D721Med (cell line): Measurements from ENCODE around the gene NEO1.

Experiments
- DNase-seq: peaks from one replicate; pipeline ENCODE4 v3.0.0; 2011; ENCODE audit warnings: low spot score; ENCODE audit not compliant: insufficient read length
- FAIRE-seq: peaks from 2 replicates; lab custom pipeline; 2011; peaks lifted over from hg19 to GRCh38; lab: Jason Lieb, UNC
- TF ChIP-seq, protein P1 (sequence below): IDR thresholded peaks from 2 replicates; pipeline ENCODE4 v1.5.1; 2012; ENCODE audit warnings: mild to moderate bottlenecking, control low read depth; ENCODE audit not compliant: insufficient read depth; ENCODE audit errors: missing control alignments

NEO1 gene

DNA sequence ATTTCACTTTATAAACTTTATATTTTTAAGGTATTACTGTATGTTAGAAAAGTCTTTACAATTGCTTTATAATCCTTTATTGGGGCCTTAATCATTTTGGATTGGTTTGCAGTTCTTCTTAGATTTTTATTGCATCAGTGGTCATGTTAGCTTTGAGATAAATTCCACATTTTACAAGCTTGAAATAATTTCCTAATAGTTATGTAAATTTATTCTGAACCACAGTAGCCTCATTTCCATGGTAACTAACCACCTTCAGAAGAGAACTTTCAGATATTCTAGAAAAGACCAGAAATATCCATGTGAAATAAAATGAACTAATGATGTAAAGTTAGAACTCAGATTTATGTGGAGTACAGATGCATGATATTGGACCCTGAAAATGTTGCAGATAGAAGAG, 94.2 kb downstream of the NEO1 start:
- TF ChIP-seq, protein P1, sequence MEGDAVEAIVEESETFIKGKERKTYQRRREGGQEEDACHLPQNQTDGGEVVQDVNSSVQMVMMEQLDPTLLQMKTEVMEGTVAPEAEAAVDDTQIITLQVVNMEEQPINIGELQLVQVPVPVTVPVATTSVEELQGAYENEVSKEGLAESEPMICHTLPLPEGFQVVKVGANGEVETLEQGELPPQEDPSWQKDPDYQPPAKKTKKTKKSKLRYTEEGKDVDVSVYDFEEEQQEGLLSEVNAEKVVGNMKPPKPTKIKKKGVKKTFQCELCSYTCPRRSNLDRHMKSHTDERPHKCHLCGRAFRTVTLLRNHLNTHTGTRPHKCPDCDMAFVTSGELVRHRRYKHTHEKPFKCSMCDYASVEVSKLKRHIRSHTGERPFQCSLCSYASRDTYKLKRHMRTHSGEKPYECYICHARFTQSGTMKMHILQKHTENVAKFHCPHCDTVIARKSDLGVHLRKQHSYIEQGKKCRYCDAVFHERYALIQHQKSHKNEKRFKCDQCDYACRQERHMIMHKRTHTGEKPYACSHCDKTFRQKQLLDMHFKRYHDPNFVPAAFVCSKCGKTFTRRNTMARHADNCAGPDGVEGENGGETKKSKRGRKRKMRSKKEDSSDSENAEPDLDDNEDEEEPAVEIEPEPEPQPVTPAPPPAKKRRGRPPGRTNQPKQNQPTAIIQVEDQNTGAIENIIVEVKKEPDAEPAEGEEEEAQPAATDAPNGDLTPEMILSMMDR, result no peak
- no peak for FAIRE-seq
- no peak for DNase-seq

DNA sequence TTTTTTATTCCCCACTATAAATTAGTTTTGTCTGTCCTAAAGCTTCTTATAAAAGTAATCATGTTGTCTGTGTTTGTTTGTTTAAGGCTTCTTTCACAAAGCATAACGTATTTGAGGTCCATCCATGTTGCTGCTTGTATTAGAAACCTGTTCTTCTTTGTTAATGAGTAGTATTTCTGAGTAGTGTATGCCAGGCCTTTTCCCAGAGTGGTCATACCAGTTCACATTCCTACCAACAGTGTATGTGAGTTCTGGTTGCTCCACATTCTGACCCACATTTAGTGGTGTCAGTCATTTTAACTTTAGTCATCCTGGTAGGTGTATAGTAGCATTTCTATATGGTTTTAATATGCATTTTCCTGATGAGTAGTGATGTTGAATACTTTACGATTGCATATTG, 98.6 kb downstream of the NEO1 start:
- DNase-seq (no peak), FAIRE-seq (no peak)
- TF ChIP-seq, protein P1, result no peak

DNA sequence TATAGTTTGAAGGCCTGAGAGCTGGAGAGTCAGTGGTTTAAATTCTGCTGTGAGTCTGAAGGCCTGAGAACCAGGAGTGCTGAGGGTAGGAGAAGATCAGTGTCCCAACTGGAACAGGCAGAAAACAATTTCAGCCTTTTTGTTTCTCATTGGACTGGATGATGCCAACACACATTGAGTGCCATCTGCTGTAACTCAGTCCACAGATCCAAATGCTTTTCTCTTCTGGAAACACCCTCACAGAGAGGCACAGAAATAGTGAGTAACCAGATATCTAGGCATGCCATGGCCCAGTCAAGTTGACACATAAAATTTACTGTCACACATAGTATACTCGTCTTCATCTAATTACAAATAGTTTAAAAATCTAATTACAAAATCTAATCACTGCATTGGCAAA, 100.8 kb downstream of the NEO1 start:
- TF ChIP-seq, protein P1, result no peak
- no peak for FAIRE-seq
- no peak for DNase-seq

DNA sequence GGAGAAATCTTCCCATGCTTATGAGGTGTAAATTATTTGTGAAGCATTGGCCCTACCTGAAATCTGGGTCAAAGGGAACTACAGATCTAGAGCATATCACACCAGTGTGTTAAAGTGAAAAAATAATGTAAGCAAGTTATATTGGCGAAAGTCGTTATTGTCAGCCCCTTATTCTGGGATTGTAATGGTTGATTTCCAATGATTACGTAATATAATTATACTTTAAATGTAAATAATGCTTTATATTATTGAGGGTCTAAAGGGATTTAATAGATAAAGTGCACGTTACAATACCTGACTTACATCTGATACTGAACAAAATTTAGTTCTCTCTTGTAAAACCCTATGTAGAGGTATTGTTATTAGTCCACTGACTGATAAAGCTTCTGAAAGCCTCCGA, 101.2 kb downstream of the NEO1 start:
- DNase-seq (no peak), FAIRE-seq (no peak)
- TF ChIP-seq, protein P1, result no peak

DNA sequence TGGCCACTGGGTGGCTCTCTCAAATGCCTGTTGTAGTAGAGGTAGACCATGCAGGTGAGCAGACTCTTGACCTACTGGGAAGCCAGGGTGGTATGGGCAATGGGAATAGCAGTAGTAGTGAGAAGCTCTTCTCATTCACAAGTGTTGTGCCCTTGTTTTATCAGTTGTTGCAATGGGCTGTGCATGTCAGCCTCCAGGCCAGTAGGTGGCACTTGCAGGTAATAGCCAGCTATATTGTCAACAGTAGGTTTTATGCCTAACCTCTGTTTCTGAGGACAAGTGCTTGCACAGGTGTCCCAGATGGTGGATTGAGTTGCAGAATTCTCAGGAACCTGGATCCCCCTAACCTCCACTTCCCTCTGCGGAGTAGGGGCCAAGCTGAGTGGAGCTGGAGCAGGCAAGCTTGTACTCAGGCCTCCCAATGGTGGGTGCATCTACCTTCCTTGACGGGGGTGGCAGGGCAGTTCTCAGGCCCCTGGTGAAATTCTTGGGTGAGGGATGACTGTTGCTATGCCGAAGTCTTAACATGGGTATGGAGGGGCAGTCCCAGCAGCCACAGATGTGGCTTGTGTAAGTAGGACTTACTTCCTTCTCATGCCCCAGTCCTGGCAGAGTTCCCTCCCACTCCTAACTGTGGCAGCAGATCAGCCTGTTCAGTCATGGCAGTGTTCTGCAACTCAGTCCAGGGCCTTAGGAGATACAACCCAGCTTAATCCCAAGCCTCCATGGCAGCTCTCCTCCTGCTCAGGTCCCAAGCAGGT, 104.3 kb downstream of the NEO1 start:
- DNase-seq, result no peak
- TF ChIP-seq, protein P1, result no peak
- no peak for FAIRE-seq

DNA sequence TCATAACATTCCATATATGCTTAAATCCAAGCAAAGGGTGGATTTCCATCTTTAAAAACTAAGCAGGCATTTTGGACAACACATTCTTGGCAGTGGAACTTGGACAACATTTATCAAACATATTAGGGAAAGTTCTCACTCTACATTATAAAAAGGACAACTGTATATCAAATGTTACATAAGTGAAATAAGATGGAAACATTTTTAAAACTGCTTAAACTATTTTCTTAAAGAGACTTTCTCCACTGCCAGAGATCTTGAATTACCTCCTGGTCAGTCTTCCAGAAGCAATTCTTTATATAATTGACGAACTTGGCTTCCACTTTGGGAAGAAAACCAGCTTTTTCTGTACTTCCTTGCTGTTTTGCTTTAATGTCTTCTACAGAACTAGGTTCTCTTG, 109.3 kb downstream of the NEO1 start:
- DNase-seq, result no peak
- TF ChIP-seq, protein P1, result no peak
- no peak for FAIRE-seq

DNA sequence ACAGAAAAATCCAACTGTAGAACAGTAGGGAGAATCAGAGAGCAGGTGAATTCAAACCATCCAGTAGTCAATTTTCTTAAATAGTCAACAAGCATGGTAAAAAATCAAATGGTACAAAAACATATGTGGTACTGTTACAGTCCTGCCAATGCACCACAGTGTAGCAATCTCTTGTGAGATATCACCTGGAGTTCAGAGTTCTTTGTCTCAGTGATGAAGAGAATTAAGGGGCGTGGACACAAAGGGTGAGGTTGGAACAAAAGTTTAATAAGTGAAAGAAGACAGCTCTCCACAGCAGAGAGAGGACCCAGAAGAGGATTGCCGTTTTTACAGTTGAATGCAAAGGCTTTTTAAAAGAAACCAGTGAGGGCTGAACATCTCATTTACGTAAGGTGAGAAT, 113.2 kb downstream of the NEO1 start:
- TF ChIP-seq, protein P1, result no peak
- peak; percentile 11 for FAIRE-seq
- DNase-seq, result no peak
